ENCODE results near the gene JAZF1.

GRCh38 chr7:27876756-27877155, 303.8 kb downstream of the JAZF1 start:
- TF ChIP-seq EZH2 (IDR thresholded peaks at IDR 0.05; ENCODE audit: borderline replicate concordance) (no peak), EZH2phosphoT487 (IDR thresholded peaks at IDR 0.05; ENCODE audit: low read depth, severe bottlenecking, unreplicated experiment) (no peak)

All from hepatocyte (in vitro differentiated cells).